Dedifferentiated amniotic fluid mesenchymal stem cell (primary cell): ENCODE data around the gene SDSL.
A peak's percentile ranks its signal among the peaks of the same experiment; 100 is the strongest.

Source experiments
- DNase-seq: peaks from one replicate; pipeline ENCODE4 v3.0.0-alpha.2; 2016; ENCODE audit errors: extremely low spot score

The SDSL gene

DNA sequence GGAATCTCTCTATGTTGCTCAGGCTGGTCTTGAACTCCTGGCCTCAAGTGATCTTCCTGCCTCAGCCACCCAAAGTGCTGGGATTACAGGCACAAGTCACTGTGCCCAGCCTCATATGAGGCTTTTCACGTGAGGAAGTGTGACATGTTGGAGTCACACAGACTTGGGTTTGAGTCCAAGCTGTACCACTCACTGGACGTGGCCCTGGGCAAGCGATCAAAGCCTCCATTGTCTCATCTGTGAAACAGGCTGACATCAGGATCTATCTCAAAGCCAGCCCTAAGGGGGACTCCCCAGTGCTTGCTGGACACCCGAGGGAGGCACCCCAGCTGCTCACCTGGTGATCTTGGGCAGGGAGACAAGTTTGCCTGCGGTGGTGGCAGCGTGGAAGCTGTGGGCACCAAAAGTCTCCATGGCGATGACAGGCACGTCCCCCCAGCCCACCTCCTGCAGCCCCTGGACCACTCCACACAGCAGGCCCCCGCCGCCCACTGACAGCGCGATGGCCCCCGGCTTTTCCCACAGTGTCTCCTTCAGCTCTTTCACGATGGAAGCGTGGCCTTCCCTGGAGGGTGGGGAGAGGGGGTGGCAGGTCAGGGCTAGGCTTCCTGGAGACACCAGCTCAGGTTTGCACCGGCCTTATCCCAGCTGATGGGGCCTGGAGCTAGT is 25.2 kb upstream of the SDSL start:
- no peak for DNase-seq

GRCh38 chr12:113397497-113398197 is 24.5 kb upstream of the SDSL start:
- no peak for DNase-seq

DNA sequence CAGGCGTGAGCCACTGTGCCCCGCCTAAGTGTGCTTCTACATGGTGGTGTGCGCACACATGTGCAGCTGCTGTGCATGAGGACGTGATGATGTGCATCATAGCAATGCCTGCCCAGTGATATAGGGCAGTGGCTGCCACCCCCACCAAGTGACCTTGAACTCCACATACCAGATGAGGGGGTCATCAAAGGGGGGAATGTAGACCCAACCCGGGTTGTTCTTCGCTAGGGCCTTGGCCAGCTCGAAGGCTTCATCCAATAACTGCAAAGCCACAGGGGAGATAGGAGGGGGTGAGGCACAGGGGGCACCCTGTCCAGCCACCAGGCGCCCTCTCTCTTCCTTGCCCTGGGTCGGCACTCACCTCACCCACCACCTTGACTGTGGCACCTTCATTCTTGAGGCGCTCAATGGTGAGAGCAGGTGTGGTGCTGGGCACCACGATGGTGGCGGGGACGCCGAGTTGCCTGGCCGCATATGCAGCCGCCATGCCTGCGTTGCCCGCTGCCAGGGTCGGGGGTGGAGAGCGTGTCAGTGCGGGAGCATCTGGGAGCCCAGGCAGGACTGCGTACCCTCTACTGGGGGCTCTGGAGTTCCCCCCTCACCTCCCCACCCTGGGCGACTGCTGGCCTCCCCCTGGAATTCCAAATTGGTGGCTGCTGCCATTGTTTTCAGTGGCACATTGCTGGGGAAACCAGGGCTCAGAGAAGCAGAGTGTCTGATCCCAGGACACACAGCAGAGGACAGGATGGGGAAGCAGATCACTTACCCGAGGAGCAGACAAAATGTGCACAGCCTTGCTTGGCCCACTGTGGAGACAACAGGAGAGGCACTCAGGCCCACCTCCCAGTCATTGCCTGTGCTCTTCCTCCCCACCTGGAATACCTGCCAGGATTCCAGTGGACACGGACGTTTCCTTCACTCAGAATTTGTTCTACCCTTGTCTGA is 23.6 kb upstream of the SDSL start:
- DNase-seq: no peak

DNA sequence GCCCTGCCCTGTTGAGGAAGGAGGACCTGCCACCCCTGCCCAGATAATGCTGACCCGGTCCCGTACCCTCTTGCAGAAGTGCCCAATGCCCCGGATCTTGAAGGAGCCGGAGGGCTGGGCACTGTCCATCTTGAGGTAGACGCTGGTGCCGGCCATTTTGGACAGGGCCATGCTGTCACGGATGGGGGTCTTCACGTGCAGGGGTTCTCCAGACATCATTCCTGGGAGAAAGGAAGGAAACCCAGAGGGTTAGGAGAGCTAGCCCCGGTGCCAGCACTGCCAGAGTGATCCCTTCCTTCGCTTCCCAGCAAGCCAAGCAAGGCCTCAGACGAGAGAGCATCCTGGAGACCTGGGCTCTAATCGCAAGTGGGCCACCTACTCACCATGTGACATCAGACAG is 22.7 kb upstream of the SDSL start:
- no peak for DNase-seq

DNA sequence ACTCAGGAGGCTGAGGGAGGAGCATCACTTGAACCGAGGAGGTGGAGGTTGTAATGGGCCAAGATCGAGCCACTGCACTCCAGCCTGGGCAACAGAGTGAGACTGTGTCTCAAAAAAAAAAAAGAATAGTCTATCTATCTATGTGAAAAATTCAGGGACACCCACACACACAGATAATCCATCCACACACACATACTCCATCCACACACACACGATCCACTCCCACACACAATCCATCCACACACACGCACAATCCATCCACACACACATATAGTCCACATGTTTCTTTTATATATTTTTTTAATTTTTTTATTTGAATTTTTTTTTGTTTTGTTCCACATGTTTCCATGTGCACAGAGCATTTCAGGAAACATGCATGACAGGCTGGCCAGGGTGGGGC is 21.8 kb upstream of the SDSL start:
- no peak for DNase-seq

DNA sequence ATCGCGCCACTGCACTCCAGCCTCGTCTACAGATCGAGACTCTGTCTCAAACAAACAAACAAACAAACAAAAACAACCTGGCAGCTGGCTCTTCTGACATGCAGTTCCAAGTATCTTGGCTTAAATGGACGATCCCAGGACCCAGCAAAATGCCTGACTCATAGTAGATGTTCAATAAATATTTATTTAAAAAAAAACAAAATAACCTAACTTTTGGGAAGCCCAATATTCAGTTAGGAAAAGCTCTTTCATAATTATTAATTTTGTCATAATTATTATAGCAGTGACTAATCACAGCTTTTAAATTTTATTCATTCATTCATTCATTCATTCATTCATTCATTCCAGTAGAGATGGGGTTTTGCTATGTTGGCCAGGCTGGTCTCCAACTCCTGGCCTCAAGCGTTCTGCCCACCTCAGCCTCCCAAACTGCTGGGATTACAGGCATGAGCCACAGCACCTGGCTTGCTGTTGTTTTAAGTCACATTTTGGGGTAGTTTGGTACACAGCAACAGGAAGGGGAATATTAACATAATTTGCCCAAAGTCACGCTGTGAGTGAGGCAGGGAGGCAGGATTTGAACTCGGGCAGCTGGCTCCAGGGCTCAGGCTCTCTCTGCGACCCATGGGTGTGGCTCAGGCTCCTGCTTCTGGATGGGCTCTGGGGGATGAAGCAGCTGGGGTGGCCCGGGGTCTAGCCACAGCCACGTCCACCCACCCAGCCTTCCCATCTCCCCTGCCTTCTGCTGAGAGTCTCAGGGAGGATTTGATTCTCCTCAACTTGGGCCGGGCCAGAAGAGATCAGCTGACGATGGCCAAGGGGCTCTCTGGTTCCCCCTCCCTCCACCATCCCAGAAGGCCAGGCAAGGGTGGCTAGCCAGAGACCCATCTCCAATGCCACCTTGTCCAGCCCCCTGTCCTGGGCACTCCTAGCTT is 20.8 kb upstream of the SDSL start:
- DNase-seq: no peak

GRCh38 chr12:113402586-113403260 is 19.5 kb upstream of the SDSL start:
- DNase-seq: no peak

DNA sequence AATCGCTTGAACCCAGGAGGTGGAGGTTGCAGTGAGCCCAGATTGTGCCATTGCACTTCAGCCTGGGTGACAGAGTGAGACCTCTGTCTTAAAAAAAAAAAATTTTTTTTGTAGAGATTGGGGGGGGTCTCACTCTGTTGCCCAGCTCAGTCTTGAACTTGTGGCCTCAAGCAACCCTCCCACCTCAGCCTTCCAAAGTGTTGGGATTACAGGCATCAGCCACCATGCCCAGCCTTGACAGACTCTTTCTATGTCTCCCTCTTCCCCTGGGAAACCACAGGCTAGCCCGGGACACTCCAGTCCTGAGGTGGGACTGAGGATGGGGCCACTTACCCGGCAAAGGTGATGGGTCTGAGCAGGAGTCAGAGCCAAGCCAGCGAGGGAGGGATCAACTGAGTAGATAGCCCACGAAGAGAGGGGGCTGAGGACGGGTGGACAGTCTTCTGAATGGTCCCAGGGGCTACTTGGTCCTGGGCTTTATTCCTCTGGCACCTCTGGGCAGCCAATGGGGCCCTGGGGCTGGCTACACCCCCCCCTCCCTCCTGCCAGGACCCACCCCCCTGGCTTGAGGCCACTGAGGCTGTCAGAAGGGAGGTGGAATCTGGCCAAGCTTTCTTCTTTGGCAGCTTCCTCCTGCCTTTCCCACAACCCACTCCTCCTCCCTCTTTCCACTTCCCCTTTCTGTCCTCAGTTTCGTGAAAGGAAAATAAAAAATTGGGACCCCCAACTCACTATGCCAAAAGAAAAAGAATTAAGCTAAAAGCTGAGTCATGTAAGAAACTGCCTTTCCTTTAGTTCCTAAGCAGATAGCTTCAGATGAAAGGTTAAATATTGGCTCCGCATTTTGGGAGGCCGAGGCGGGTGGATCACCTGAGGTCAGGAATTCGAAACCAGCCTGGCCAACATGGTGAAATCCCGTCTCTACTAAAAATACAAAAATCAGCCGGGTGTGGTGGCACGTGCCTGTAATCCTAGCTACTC is 18.5 kb upstream of the SDSL start, which contains the start of gene SDS:
SDS (minus strand) TSS at position 453 of the 981 bp plus-strand sequence. CDS start 4,179 bp downstream, outside the sequence.
- DNase-seq: no peak

DNA sequence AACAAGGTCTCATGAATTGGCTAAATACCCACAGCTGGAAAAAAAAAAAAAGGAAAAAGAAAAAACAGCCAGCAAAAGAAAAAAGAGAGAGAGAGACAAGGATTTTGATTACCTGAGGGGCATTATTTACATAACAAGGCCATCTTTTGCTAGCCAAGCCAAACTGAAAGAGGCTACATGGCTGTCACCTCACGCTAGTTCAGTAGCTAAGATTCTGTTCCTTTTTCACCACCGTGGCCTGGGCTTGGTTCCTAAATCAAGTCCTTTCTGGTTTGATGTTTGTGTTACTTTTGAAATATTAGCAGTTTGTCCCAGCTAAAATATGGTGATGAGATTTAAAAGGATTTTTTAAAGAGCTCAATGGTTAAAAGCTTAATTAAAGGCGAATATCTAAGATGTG is 16.5 kb upstream of the SDSL start:
- DNase-seq: no peak

GRCh38 chr12:113407931-113408600 is 14.1 kb upstream of the SDSL start:
- DNase-seq: peak; percentile 52

DNA sequence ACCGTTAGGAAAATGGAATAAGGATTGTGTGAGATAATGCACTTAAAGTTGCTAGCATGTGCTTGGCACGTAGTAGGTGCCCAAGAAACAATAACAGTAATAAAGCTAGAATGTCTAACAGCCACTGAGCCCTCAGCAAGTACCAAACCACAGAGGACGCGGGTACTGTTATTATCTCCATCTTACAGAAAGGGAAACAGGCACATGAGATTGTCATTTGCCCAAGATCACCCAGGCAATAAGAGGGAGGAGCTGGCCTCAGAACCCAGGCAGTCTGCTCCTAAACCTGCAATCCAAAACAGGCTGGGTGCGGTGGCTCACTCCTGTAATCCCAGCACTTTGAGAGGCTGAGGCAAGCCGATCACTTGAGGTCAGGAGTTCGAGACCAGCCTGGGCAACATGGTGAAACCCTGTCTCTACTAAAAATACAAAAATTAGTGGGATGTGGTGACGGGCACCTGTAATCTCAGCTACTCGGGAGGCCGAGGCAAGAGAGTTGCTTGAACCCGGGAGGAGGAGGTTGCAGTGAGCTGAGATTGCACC is 13.4 kb upstream of the SDSL start:
- DNase-seq: no peak

- DNase-seq: no peak
These were observed 12.6 kb upstream of the SDSL start for GRCh38 chr12:113409462-113410124.

- DNase-seq: no peak
These were observed 8.7 kb upstream of the SDSL start for GRCh38 chr12:113413488-113413939.

GRCh38 chr12:113414519-113415038 is 7.6 kb upstream of the SDSL start:
- DNase-seq: no peak

- no peak for DNase-seq
These were observed 6.0 kb upstream of the SDSL start for GRCh38 chr12:113416091-113416754.

GRCh38 chr12:113418213-113418879 is 3.8 kb upstream of the SDSL start:
- DNase-seq: no peak
